Measurements from ENCODE around the gene ZBTB4. TPM values are rescaled to one million over a fixed set of nuclear protein-coding genes. Genes with fewer than 3 reads are reported as not detected.
A peak's percentile ranks its signal among the peaks of the same experiment; 100 is the strongest.

ZBTB4 gene
- total RNA-seq, 1 donor from 2014 or later: 31.2 TPM

DNA sequence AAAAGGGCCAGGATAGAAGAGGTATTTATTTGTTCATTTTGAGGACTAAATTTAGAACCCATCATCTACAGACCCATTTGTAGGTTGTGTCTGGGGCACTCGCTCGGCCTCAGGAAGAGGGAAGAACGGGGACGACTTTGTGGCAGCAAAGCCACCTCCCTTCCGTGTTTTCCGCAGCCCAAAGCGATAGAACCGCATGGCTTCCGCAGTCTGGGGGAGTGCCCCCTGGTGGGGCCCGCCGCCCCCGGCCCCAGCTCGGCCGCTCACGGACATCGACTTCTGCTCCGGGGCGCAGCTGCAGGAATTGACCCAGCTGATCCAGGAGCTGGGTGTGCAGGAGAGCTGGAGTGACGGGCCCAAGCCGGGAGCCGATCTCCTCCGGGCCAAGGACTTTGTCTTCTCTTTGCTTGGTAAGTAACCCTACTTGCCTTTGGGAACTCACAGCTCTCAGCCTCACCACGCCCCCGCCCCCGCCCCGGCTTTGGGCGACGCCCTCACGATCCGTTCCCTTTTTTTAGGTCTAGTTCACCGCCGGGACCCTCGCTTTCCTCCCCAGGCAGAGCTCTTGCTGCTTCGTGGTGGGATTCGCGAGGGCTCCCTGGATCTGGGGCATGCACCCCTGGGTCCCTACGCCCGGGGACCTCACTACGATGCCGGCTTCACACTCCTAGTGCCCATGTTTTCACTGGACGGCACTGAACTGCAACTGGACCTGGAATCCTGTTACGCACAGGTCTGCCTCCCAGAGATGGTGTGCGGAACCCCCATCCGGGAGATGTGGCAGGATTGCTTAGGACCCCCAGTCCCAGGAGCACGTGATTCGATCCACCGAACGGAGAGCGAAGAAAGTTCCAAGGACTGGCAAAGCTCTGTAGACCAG lies 43.5 kb downstream of the ZBTB4 start:
- Histone ChIP-seq H3K9ac (ENCODE audit: low read length) (no peak overlapping the region), H4K20me1 (ENCODE audit: insufficient read depth, low read length) (peaks cover 13% of the 10 kb centered on the region), H3K9me3 (ENCODE audit: insufficient read depth, low read depth, low read length) (no peaks in the 10 kb centered on the region), H3K27ac (ENCODE audit: low read depth, low read length) (no peak overlapping the region), H3K4me1 (ENCODE audit: insufficient read depth, low read length) (peaks cover 27% of the 10 kb centered on the region), H3K79me2 (ENCODE audit: insufficient read depth, low read length) (no peaks in the 10 kb centered on the region), H3K27me3 (ENCODE audit: insufficient read depth, low read length) (peaks cover 27% of the 10 kb centered on the region), H3K36me3 (ENCODE audit: insufficient read depth, low read length) (no peaks in the 10 kb centered on the region), H3K4me2 (ENCODE audit: low read length) (peak overlapping the region; percentile 84), H3K4me3 (ENCODE audit: insufficient read depth, low read depth, low read length) (peak overlapping the region; percentile 48), H2AFZ (ENCODE audit: low read depth, low read length) (peak overlapping the region; percentile 75)
- H3K36me3 Mint-ChIP-seq (ENCODE audit: low read depth, unreplicated experiment): peaks cover 3% of the 10 kb centered on the region
- H3K4me3 Mint-ChIP-seq (ENCODE audit: unreplicated experiment): peak overlapping the region; percentile 92
- H3K27me3 Mint-ChIP-seq (ENCODE audit: low read depth, unreplicated experiment): no peaks in the 10 kb centered on the region
- DNase-seq (ENCODE audit: low read depth): no peak
- TF ChIP-seq, protein P1, sequence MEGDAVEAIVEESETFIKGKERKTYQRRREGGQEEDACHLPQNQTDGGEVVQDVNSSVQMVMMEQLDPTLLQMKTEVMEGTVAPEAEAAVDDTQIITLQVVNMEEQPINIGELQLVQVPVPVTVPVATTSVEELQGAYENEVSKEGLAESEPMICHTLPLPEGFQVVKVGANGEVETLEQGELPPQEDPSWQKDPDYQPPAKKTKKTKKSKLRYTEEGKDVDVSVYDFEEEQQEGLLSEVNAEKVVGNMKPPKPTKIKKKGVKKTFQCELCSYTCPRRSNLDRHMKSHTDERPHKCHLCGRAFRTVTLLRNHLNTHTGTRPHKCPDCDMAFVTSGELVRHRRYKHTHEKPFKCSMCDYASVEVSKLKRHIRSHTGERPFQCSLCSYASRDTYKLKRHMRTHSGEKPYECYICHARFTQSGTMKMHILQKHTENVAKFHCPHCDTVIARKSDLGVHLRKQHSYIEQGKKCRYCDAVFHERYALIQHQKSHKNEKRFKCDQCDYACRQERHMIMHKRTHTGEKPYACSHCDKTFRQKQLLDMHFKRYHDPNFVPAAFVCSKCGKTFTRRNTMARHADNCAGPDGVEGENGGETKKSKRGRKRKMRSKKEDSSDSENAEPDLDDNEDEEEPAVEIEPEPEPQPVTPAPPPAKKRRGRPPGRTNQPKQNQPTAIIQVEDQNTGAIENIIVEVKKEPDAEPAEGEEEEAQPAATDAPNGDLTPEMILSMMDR (IDR thresholded peaks at IDR 0.05; ENCODE audit: insufficient read depth, low read depth, low read length): no peak
- peak; percentile 42 for TF ChIP-seq EZH2 (IDR thresholded peaks at IDR 0.05; ENCODE audit: insufficient read depth, low read length)
- no peaks in the 10 kb centered on the region for H3K9me3 Mint-ChIP-seq (ENCODE audit: unreplicated experiment)
- H3K27ac Mint-ChIP-seq (ENCODE audit: unreplicated experiment): peak overlapping the region; percentile 86
- peaks cover 13% of the 10 kb centered on the region for H3K4me1 Mint-ChIP-seq (ENCODE audit: low read depth, unreplicated experiment)
- no peak for FAIRE-seq

DNA sequence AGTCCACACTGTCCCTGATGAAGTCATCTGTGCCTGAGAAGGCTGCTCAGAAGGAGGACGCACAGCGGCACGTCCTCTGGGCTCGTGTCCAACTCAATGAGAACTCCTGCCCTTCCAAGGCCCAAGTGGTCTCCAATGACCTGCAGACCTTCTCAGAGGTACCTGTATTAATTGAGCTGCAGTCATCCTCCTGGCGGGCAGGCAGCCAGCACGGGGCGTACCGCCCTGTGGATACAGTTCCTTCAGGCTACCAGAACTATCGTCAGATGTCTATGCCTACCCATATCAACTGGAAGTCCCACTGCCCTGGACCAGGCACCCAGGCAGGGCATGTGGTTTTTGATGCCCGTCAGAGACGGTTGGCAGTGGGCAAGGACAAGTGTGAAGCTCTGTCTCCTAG lies 47.1 kb downstream of the ZBTB4 start:
- Histone ChIP-seq H3K4me1 (ENCODE audit: insufficient read depth, low read length) (peaks cover 6% of the 10 kb centered on the region), H3K9me3 (ENCODE audit: insufficient read depth, low read depth, low read length) (no peaks in the 10 kb centered on the region), H3K4me2 (ENCODE audit: low read length) (no peak overlapping the region), H3K27ac (ENCODE audit: low read depth, low read length) (no peak overlapping the region), H3K36me3 (ENCODE audit: insufficient read depth, low read length) (no peaks in the 10 kb centered on the region), H3K79me2 (ENCODE audit: insufficient read depth, low read length) (no peaks in the 10 kb centered on the region), H3K27me3 (ENCODE audit: insufficient read depth, low read length) (peaks cover 3% of the 10 kb centered on the region), H2AFZ (ENCODE audit: low read depth, low read length) (no peak overlapping the region), H3K9ac (ENCODE audit: low read length) (no peak overlapping the region), H3K4me3 (ENCODE audit: insufficient read depth, low read depth, low read length) (no peak overlapping the region), H4K20me1 (ENCODE audit: insufficient read depth, low read length) (no peaks in the 10 kb centered on the region)
- FAIRE-seq (no peak), DNase-seq (ENCODE audit: low read depth) (no peak)
- H3K27ac Mint-ChIP-seq (ENCODE audit: unreplicated experiment): no peak overlapping the region
- no peaks in the 10 kb centered on the region for H3K36me3 Mint-ChIP-seq (ENCODE audit: low read depth, unreplicated experiment)
- no peaks in the 10 kb centered on the region for H3K4me1 Mint-ChIP-seq (ENCODE audit: low read depth, unreplicated experiment)
- TF ChIP-seq, protein P1 (IDR thresholded peaks at IDR 0.05; ENCODE audit: insufficient read depth, low read depth, low read length): no peak
- TF ChIP-seq EZH2 (IDR thresholded peaks at IDR 0.05; ENCODE audit: insufficient read depth, low read length): no peak
- H3K9me3 Mint-ChIP-seq (ENCODE audit: unreplicated experiment): peaks cover 2% of the 10 kb centered on the region
- peaks cover 5% of the 10 kb centered on the region for H3K27me3 Mint-ChIP-seq (ENCODE audit: low read depth, unreplicated experiment)
- H3K4me3 Mint-ChIP-seq (ENCODE audit: unreplicated experiment): no peak overlapping the region

DNA sequence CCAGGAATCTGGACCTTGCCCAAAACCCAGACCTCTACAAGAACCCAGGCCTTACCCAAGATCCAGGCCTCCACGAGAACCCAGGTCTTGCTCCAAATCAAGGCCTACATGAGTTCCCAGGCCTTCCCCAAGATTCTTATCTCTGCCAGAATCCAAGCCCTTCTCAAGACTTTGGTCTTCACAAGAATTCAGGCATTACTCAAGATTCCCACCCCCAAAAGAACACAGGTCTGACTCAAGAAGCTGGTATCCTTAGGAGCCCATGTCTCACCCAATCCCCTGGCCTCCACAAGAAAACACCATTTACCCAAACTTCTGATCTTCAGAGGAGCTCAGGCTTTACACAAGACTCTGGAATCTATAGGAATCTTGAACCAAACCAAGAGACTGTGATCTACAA lies 48.2 kb downstream of the ZBTB4 start:
- H3K36me3 ChIP-seq (ENCODE audit: insufficient read depth, low read length): no peaks in the 10 kb centered on the region
- TF ChIP-seq, protein P1 (IDR thresholded peaks at IDR 0.05; ENCODE audit: insufficient read depth, low read depth, low read length): no peak
- no peaks in the 10 kb centered on the region for H3K27me3 ChIP-seq (ENCODE audit: insufficient read depth, low read length)
- no peak overlapping the region for H3K9ac ChIP-seq (ENCODE audit: low read length)
- H3K27me3 Mint-ChIP-seq (ENCODE audit: low read depth, unreplicated experiment): peaks cover 5% of the 10 kb centered on the region
- H3K36me3 Mint-ChIP-seq (ENCODE audit: low read depth, unreplicated experiment): peaks cover under 1% of the 10 kb centered on the region
- no peak overlapping the region for H2AFZ ChIP-seq (ENCODE audit: low read depth, low read length)
- no peak overlapping the region for H3K4me2 ChIP-seq (ENCODE audit: low read length)
- peaks cover 2% of the 10 kb centered on the region for H3K9me3 Mint-ChIP-seq (ENCODE audit: unreplicated experiment)
- H3K79me2 ChIP-seq (ENCODE audit: insufficient read depth, low read length): no peaks in the 10 kb centered on the region
- DNase-seq (ENCODE audit: low read depth) (no peak), FAIRE-seq (no peak)
- H4K20me1 ChIP-seq (ENCODE audit: insufficient read depth, low read length): no peaks in the 10 kb centered on the region
- no peak overlapping the region for H3K4me3 ChIP-seq (ENCODE audit: insufficient read depth, low read depth, low read length)
- no peak overlapping the region for H3K27ac ChIP-seq (ENCODE audit: low read depth, low read length)
- peaks cover 3% of the 10 kb centered on the region for H3K4me1 ChIP-seq (ENCODE audit: insufficient read depth, low read length)
- H3K4me1 Mint-ChIP-seq (ENCODE audit: low read depth, unreplicated experiment): no peaks in the 10 kb centered on the region
- no peaks in the 10 kb centered on the region for H3K9me3 ChIP-seq (ENCODE audit: insufficient read depth, low read depth, low read length)
- no peak overlapping the region for H3K4me3 Mint-ChIP-seq (ENCODE audit: unreplicated experiment)
- no peak overlapping the region for H3K27ac Mint-ChIP-seq (ENCODE audit: unreplicated experiment)
